ENCODE measurements around the gene EFNA5. TPM values are rescaled to one million over a fixed set of nuclear protein-coding genes. Genes with fewer than 3 reads are reported as not detected.

The EFNA5 gene
- total RNA-seq, 2 donors from 2014 or later: not detected

DNA sequence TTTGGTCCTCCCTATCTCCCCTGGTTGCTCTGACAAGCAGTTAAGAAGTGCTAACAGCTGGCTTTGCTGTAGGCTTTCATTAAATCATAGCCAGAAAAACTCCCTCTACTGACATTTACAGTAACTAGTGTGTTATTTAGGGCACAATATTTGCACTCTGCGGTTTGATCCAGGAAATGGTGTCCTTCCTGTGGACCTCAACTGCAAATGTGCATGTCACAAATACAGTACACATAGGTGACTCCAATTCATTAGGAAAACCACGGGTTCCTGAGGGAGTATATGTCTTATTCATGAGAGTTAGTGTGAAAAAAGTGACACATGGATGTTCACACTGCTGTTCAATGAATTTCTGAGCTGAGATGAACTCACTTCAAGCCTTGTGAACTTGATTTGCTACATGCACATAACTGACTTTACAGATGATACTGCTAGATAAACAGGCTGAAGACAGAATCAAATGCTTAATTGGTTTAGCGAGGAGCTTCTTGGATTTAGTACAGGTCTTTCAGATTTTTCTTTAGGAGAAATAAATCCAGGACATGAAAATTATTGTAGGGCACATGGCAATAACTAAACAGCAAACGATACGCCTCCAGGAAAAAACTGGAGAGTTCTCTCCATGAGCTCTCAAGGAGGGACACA, 281.5 kb downstream of the EFNA5 start:
- Mint-ChIP-seq H3K4me1 (peaks cover 25% of the 10 kb centered on the region), H3K27ac (peak overlapping the region; percentile 31), H3K4me3 (peak overlapping the region; percentile 45), H3K36me3 (ENCODE audit: low read depth) (no peaks in the 10 kb centered on the region), H3K9me3 (no peaks in the 10 kb centered on the region), H3K27me3 (peaks cover 3% of the 10 kb centered on the region)
- ATAC-seq (replicated peaks): peak; percentile 71

GRCh38 chr5:107388141-107388861, 282.4 kb downstream of the EFNA5 start:
- Mint-ChIP-seq H3K9me3 (no peaks in the 10 kb centered on the region), H3K36me3 (ENCODE audit: low read depth) (no peaks in the 10 kb centered on the region), H3K4me3 (peak overlapping the region; percentile 45), H3K27me3 (peaks cover 3% of the 10 kb centered on the region), H3K27ac (peak overlapping the region; percentile 66), H3K4me1 (peaks cover 25% of the 10 kb centered on the region)
- ATAC-seq (replicated peaks): peak; percentile 83

GRCh38 chr5:107387526-107388140, 283.1 kb downstream of the EFNA5 start:
- Mint-ChIP-seq H3K4me3 (peak overlapping the region; percentile 45), H3K4me1 (peaks cover 25% of the 10 kb centered on the region), H3K36me3 (ENCODE audit: low read depth) (no peaks in the 10 kb centered on the region), H3K27me3 (peaks cover 3% of the 10 kb centered on the region), H3K27ac (peak overlapping the region; percentile 66), H3K9me3 (no peaks in the 10 kb centered on the region)
- ATAC-seq (replicated peaks): peak; percentile 11

- H3K27me3 Mint-ChIP-seq: peaks cover 3% of the 10 kb centered on the region
- H3K27ac Mint-ChIP-seq: no peak overlapping the region
- H3K9me3 Mint-ChIP-seq: no peaks in the 10 kb centered on the region
- no peaks in the 10 kb centered on the region for H3K36me3 Mint-ChIP-seq (ENCODE audit: low read depth)
- no peak overlapping the region for H3K4me3 Mint-ChIP-seq
- no peak for ATAC-seq (replicated peaks)
- peaks cover 25% of the 10 kb centered on the region for H3K4me1 Mint-ChIP-seq
Observed at GRCh38 chr5:107385708-107386107, 285.0 kb downstream of the EFNA5 start.

DNA sequence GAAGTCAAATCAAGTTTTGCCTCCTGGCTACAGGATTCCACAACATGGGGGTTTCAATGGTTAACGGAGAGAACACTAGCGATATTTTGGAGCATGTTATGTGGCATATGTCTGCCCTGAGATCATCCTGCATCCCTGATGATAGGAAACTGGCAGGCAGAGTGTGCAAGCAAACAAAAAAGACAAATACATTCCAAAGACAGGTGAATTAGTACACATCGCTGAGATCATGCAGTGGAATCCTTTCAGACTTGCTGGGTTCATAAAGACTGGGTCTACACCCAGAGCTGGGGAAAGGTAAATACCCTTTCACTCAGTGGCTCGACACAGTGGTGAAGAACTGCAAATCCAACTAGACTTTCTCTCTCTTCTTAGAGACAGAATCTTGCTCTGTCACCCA, 286.5 kb downstream of the EFNA5 start:
- Mint-ChIP-seq H3K27me3 (peaks cover 3% of the 10 kb centered on the region), H3K4me1 (peaks cover 18% of the 10 kb centered on the region), H3K9me3 (no peaks in the 10 kb centered on the region), H3K4me3 (no peak overlapping the region), H3K36me3 (ENCODE audit: low read depth) (no peaks in the 10 kb centered on the region), H3K27ac (no peak overlapping the region)
- ATAC-seq (replicated peaks): no peak

DNA sequence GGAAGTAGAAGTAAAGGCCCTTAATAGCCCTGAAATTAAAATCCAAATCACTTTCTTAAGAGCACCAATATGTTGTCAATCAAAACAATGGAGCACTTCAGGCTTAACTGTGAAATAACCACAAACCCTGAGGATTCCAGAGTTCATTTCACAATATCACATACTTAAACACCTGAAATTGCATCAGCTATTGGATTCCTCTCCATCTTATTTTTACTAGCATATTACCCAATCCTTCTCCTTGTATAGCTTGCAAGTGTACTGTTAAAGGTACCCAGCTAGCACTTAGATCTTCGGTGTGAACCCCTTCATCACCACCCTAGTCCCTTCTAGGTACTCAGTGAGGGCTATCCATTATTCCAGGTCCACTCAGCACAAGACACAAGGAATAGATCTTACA, 287.3 kb downstream of the EFNA5 start:
- no peak overlapping the region for H3K4me3 Mint-ChIP-seq
- ATAC-seq (replicated peaks): no peak
- peaks cover 10% of the 10 kb centered on the region for H3K4me1 Mint-ChIP-seq
- H3K27ac Mint-ChIP-seq: no peak overlapping the region
- no peaks in the 10 kb centered on the region for H3K36me3 Mint-ChIP-seq (ENCODE audit: low read depth)
- no peaks in the 10 kb centered on the region for H3K9me3 Mint-ChIP-seq
- peaks cover 3% of the 10 kb centered on the region for H3K27me3 Mint-ChIP-seq

DNA sequence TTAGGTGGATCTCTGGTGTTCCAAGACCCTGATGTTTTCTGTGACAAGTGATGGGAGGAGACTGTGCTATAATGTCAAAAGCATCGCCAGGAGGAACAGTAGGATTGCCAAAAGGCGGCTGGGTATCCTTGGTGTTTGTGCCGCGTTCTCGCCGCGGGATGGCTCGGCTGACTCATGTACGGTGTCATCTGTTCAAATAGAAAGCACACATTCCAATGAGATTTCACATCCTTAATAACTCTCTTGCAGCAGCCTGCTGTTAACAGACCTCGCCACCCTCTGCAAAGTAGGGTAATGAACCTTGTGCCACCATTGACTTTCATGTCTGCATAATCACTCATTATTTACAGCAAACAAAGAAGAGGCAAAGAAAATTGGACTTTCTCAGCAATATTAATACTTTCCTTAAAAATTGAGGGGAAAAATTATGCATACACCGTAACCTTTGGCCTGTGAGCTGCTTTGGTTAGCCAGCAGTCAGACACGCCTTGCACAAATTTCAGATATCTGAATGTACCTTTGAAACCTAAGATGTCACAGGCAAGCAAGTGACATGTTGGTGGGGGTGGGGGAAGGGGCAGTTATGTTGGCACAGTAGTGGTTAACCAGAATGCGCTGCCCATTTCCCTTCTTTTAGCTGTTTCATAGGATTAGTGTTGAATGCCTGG, 289.4 kb downstream of the EFNA5 start:
- Mint-ChIP-seq H3K4me1 (no peaks in the 10 kb centered on the region), H3K36me3 (ENCODE audit: low read depth) (no peaks in the 10 kb centered on the region), H3K4me3 (no peak overlapping the region), H3K27me3 (peaks cover 9% of the 10 kb centered on the region), H3K9me3 (no peaks in the 10 kb centered on the region), H3K27ac (no peak overlapping the region)
- ATAC-seq (replicated peaks): no peak

DNA sequence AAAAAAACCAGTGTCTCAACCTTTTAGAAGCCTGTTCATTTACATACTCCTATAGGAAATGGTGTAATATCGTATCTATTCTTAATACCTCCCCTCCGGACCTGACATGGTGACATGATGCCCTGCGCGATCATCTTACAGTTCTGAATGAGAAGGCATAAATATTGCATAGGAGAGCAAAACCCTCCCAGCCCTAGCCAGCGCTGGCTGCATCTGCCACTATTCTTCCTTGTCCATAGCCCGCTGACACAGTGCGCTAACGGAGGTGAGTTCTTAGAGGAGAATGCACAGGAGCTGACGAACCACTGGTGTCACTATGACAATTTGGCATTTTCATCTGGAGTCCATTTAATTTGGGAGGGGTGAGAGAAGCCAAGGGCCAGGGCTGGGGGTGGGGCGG, 290.1 kb downstream of the EFNA5 start:
- Mint-ChIP-seq H3K27me3 (peaks cover 9% of the 10 kb centered on the region), H3K9me3 (no peaks in the 10 kb centered on the region), H3K4me1 (no peaks in the 10 kb centered on the region), H3K4me3 (no peak overlapping the region), H3K36me3 (ENCODE audit: low read depth) (no peaks in the 10 kb centered on the region), H3K27ac (no peak overlapping the region)
- ATAC-seq (replicated peaks): no peak

- Mint-ChIP-seq H3K27ac (no peak overlapping the region), H3K4me3 (no peak overlapping the region), H3K9me3 (no peaks in the 10 kb centered on the region), H3K36me3 (ENCODE audit: low read depth) (no peaks in the 10 kb centered on the region), H3K4me1 (no peaks in the 10 kb centered on the region), H3K27me3 (peaks cover 6% of the 10 kb centered on the region)
- ATAC-seq (replicated peaks): no peak
Observed at GRCh38 chr5:107378218-107378899, 292.4 kb downstream of the EFNA5 start.

- Mint-ChIP-seq H3K36me3 (ENCODE audit: low read depth) (no peaks in the 10 kb centered on the region), H3K4me3 (no peak overlapping the region), H3K4me1 (no peaks in the 10 kb centered on the region), H3K9me3 (no peaks in the 10 kb centered on the region), H3K27me3 (peaks cover 6% of the 10 kb centered on the region), H3K27ac (no peak overlapping the region)
- no peak for ATAC-seq (replicated peaks)
Observed at GRCh38 chr5:107377277-107377609, 293.5 kb downstream of the EFNA5 start.

DNA sequence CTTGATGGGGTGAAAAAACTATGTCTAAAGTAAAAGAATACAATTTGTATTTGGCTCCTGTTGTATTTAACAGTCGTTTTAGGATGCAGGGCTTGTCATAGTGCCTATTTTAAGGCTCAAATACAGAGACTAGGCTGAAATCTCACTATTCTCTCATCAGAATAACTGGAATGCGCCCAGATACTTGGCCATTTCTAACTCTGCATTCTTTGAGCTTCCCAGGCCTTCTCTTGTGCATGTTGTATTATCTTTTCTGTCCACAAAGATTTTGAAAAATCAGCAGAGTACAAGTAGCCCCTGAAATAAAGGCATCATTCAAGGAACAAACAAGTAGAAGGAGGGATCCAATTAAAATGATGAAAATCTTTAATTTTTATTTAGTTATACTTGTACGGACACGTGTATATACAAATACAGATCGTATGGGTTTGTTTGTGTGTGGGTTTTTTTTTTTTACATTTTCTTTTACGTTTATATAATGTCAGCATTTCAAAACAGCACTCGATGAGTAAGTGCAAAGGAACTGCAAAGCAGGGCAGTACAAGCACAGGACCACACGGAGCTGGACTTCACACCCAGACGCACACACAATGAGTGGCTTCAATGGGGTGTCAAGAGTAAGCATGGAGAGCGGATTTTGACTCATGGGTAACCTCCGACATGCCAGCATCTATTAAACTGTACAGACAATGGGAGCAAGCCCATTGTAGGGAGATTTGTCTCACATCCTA, 294.0 kb downstream of the EFNA5 start:
- H3K27me3 Mint-ChIP-seq: peaks cover 6% of the 10 kb centered on the region
- no peak overlapping the region for H3K27ac Mint-ChIP-seq
- no peaks in the 10 kb centered on the region for H3K36me3 Mint-ChIP-seq (ENCODE audit: low read depth)
- no peaks in the 10 kb centered on the region for H3K4me1 Mint-ChIP-seq
- no peaks in the 10 kb centered on the region for H3K9me3 Mint-ChIP-seq
- no peak overlapping the region for H3K4me3 Mint-ChIP-seq
- ATAC-seq (replicated peaks): no peak

DNA sequence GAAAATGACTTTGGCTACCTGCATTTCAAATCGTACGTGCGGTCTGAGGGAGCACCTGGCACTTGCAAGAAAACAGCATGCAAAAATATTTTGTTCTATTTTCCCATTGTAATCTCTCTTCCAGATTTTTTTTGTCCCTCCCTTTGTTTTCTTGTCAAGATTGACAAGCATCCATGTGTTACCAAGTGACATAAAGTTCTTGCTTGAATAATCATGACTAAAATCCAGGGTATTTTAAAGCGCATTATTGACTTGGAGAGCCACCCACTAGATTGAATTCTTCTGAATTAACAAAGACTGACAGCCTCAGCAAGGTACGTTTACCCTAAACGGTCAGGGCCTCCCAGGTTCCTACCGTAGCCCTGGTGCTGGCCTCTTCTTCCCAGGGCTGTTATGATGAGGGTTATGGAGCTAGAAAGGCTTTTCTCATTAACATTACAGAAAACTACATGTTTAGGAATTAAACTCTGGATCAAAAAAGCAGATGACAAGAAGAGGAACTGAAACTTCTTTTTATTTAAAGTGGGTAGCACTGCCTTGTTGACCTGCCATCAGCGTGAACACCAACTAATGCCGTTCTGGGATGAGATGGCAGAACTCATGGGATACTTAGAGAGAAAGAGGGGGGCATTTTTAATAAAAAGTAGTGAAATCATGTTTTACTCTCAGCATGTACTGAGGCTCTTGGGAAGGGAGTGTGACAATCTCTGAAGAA, 297.0 kb downstream of the EFNA5 start:
- no peaks in the 10 kb centered on the region for H3K9me3 Mint-ChIP-seq
- H3K4me1 Mint-ChIP-seq: no peaks in the 10 kb centered on the region
- H3K4me3 Mint-ChIP-seq: no peak overlapping the region
- no peak overlapping the region for H3K27ac Mint-ChIP-seq
- ATAC-seq (replicated peaks): no peak
- H3K27me3 Mint-ChIP-seq: peaks cover 6% of the 10 kb centered on the region
- H3K36me3 Mint-ChIP-seq (ENCODE audit: low read depth): no peaks in the 10 kb centered on the region

DNA sequence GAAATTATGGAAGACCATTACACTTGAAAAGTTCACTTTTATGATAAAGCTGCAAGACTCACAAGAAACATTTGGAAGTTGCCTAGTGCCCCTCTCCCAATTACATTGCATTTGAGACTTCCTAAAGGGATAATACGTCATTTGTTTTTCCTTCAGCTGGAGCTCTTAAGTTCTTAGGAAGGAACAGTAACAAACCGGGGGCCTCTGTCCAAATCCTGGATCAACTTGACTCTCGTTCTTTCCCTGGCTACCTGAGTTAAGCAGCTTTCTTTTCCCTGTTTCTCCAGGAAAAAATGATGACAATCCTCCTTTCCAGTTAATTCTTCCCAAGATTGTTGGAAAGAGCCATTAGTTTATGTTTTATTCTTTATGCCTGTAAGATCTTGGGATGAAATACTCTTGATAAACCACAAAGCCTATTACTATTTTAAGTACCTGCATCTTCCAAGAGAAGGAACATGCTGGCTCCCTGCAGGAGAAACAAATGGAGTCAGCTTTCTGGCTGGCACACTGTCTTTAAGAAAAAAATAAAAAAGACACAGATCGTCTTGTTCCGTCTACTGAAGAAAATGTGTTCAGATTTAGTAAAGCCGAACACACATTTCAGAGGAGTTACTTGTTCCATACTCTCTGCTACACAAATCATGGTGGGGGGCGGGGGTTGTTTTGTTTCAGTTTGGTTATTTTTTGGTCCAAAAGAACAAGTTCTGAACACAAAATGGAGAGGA, 297.9 kb downstream of the EFNA5 start:
- ATAC-seq (replicated peaks): no peak
- no peak overlapping the region for H3K27ac Mint-ChIP-seq

More for the DNA sequence above, 297.9 kb downstream of the EFNA5 start:
- Mint-ChIP-seq H3K4me1 (no peaks in the 10 kb centered on the region), H3K36me3 (ENCODE audit: low read depth) (no peaks in the 10 kb centered on the region), H3K9me3 (no peaks in the 10 kb centered on the region), H3K4me3 (no peak overlapping the region), H3K27me3 (peaks cover 6% of the 10 kb centered on the region)
